GM18505 (cell line): Measurements from ENCODE around the gene CYP1B1.

Experiments used
- ATAC-seq: cut with Tn5 transposase; IDR thresholded peaks from one replicate; pipeline ENCODE4 v1.9.1; 2021; ENCODE audit not compliant: unreplicated experiment
- POLR2A ChIP-seq: IDR thresholded peaks from 4 replicates; pipeline ENCODE4 v1.6.1; 2011; ENCODE audit warnings: borderline replicate concordance; ENCODE audit not compliant: insufficient read depth, insufficient read length; ENCODE audit errors: extremely low read depth

CYP1B1 gene

GRCh38 chr2:38074764-38075506 lies 1.0 kb downstream of the CYP1B1 start:
- no peak for ATAC-seq
- no peak for TF ChIP-seq POLR2A

DNA sequence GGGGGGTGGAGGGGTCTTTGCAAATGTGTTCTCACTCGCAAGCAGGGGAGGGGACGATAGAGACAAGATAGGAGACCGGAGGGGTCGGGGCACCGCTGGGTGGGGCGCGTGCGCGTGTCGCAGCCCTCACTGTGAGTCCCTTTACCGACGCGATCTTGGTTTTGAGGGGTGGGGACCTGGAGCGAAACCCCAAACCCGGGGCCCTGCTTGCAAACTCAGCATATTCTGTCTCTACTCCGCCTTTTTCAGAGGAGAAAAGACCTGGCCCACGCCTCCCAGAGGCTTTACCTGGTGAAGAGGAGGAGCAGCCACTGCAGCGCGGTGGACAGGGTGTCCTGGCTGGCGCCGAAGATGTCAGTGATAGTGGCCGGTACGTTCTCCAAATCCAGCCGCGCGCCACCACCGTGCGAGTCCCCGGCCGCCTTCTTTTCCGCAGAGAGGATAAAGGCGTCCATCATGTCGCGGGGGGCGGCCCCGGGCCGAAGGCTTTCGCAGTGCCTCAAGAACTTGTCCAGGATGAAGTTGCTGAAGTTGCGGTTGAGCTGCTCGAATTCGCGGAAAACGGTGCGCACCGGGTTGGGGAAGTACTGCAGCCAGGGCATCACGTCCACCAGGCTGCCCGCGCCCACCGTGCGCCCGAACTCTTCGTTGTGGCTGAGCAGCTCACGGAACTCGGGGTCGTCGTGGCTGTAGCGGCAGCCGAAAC lies 1.7 kb downstream of the CYP1B1 start:
- ATAC-seq: no peak
- TF ChIP-seq POLR2A: no peak

- ATAC-seq: no peak
These were observed 2.5 kb downstream of the CYP1B1 start for GRCh38 chr2:38073211-38074057.

DNA sequence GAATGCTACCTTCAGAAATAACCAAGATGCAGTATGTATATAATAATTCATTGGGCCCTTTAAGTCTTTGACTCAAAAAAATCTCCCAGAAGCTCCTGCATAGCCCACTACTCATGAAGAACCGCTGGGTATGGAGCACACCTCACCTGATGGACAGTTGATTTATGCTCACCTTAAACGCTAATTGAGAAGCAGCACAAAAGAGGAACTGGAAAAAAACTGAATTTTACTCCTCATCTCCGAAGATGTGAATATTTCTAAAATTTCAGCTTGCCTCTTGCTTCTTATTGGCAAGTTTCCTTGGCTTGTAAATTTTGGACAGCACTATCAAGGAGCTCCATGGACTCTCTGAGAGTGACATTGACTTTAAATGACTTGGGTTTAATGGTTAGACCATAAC lies 5.5 kb downstream of the CYP1B1 start:
- no peak for TF ChIP-seq POLR2A
- no peak for ATAC-seq

More at GRCh38 chr2:38073211-38074057, 2.5 kb downstream of the CYP1B1 start:
- TF ChIP-seq POLR2A: no peak

GRCh38 chr2:38068234-38068633 lies 7.7 kb downstream of the CYP1B1 start:
- ATAC-seq: no peak
- TF ChIP-seq POLR2A: no peak

DNA sequence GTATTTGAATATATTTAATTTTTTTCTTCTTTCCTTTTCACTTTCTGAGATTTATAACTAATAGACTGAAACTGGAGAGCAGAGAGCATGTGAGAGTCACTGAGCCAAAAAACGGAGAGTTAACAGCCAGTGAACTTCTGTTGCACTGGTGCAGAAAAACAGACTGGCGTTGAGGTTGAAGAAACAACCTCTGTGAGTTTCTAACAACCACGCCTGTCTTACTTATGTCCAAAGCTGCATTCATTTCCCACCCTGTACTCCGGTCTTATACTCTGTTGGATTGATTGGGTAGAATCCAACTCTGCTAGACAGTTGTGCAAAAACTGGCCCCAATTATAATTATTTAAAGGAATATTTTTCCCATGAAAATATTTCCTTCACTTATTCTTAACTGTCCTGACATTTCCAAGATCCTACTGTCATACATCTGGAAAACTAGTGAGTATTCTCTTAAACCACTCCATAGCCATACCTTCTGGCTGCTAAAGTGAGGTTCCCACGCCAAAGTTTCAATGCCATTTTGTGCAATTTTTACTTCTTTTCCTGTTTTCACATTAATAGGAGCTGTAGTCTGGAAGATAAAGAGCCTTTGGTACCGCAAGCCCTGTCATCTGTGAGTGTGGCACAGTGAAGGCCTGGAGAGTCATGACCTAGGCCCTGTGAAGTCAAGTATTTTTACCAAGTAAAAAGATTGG lies 9.4 kb downstream of the CYP1B1 start:
- TF ChIP-seq POLR2A: no peak
- no peak for ATAC-seq

GRCh38 chr2:38065502-38066135 lies 10.3 kb downstream of the CYP1B1 start:
- ATAC-seq: no peak
- no peak for TF ChIP-seq POLR2A

- no peak for ATAC-seq
- no peak for TF ChIP-seq POLR2A
These were observed 11.0 kb downstream of the CYP1B1 start for GRCh38 chr2:38064801-38065501.

DNA sequence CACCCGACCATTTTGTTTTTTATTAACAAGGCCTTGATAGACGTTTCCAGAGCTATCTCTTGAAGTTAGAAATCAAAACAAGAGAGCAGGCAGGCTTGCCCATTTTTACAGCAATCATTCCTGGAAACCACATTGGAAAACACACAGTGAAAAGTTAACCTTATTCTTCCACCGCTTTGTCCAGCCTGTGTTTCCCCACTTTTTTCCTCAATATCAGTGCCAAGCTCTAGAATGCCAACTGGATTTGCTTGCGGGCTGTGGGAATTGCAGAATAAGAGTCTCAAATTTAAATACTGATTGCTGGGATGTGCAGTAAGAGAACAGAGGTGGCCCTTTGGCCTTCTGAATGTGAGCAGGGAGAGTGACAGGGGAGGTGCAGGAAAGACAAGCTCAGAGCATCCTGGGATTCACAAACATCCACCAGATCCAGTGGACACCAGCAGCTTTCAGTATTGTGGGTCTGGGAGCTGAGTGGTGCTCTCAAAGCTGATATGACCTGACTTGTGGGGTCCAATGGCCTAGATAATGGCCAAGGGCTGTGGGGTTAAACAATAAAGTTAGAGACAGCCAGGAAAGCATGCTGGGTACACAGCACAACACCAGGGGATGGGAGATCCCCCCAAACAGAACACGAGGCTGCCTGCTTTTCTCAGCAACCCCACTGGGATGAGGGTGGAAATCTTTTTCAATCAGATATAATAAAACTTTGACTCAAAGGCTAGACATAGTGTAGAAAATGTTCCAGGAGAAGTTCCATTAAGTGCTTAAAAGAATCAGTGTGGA lies 15.5 kb downstream of the CYP1B1 start:
- ATAC-seq: no peak
- no peak for TF ChIP-seq POLR2A

DNA sequence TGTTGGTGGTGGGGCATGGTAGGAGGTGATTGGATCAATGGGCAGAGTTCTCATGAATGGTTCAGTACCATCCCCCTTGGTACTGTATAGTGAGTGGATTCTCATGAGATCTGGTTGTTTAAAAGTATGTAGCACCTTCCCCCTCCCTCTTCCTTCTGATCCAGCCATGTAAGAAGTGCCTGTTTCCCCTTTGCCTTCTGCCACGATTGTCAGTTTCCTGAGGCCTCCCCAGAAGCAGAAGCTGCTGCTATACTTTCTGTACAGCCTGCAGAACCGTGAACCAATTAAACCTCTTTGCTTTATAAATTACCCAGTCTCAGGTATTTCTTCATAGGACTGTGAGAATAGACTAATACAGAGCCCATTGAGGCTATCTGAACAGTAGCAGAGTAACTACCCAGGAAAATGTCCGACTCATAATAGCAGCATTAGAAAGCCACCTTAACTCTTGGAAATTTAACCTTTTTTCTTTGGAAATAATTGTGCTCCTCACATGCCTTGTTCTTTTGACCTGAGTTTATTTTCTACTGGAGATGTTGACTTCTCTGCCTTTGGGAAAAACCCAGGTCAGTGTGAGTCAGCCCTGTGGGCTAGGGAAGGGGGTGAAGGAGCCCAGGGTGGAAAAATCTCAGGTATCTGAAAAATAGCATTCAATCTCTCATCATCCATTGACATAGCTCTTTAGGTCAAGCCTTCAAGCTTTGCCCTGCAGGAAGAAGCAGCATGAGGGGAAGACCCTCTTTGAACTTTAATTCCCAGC lies 18.1 kb downstream of the CYP1B1 start:
- TF ChIP-seq POLR2A: no peak
- ATAC-seq: no peak

DNA sequence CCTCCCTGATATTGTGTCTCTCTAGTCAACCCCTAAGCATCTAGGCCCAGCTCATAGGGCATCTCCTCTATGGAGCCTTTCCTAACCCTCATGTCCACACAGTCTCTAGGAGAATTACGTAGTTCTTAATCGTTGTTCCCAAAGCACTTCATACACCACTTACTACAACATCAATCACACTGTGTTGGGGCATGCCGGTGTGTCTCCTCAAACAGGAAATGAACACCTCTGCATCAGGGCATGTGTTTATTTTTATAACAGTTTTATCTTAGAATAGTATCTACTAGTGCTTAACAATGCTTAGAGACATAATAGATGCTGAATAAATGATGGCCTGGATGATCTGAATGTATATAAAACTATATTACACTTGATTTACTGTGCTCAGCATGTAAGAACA lies 19.7 kb downstream of the CYP1B1 start:
- no peak for TF ChIP-seq POLR2A
- ATAC-seq: no peak

GRCh38 chr2:38045811-38046210 lies 30.1 kb downstream of the CYP1B1 start:
- no peak for TF ChIP-seq POLR2A
- ATAC-seq: no peak
